Urothelium cell line (cell line): ENCODE results near the gene MRGPRX4.

ENCODE experiments used
- DNase-seq: peaks from one replicate; pipeline ENCODE4 v3.0.0; 2011; ENCODE audit warnings: low spot score, mixed read lengths
- FAIRE-seq: peaks from 2 replicates; lab custom pipeline; 2011; peaks lifted over from hg19 to GRCh38; lab: Jason Lieb, UNC

MRGPRX4 gene

DNA sequence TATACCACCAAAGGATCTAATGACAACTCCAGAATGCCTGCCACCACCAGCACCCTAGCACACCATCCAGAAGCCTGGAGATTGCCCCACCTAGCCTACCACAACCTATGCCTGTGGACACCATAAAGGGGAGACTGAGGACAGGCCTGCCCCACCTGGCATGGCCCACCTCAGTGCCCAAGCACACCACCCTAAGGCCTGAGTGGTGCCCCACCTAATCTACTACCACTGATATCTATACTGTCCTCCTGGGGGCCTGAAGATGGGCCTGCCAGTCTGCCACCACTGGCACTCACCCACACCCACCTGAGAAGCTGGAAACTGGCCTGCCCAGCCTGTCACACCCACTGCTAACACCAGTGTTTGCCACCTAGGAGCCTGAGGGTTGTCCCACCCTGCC is 32.1 kb downstream of the MRGPRX4 start:
- FAIRE-seq: no peak
- DNase-seq: no peak

DNA sequence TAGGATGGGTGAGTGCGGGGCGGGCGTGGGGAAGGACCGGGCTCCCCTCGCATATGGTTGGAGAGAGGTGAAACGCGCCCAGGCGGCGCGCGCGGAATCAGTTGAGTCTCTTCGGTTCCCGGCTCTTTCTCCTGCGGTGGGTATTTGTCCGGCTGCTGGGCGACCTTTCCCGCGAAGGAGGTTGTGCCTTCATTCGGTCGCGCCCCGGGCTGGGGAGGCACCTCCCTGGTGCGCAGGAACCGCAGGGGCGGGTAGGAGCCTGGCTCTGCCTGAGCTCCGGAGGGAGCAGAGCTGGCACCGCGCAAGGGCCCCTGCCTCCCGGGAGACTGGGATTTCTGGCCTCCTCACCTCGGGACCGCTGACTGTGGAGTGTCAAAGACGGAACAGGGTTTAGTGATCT is 36.4 kb downstream of the MRGPRX4 start:
- FAIRE-seq: no peak

DNA sequence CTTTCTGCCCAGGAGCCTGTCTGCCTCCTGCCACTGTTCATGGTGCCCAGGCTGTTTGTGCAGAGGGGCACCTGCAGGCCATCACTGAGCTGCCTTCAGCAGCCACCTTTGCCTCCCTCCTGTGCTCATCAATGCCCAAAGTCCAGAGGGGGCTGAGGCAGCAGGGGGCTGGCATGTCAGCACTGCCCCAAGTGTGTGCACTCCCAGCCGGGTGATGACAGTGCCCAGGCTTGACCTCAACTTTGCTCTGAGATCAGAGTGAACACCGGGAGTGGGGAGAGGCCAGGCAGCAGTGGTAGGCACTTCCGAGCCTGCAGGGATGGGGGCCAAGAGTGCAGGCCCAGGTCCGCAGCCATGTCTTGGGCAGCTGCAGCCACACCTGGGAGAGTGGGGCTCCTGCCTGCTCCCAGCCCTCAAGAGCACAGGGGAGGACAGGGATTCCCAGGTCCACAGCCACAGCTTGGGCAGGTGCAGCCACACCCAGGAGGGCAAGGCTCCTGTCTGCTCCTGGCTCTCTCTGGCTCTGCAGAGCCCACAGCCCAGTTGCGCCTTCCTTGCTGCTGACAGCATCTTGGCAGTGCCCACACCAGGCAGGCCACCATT is 48.7 kb downstream of the MRGPRX4 start:
- FAIRE-seq (no peak), DNase-seq (no peak)

More for the DNA sequence above, 36.4 kb downstream of the MRGPRX4 start:
- DNase-seq: no peak

DNA sequence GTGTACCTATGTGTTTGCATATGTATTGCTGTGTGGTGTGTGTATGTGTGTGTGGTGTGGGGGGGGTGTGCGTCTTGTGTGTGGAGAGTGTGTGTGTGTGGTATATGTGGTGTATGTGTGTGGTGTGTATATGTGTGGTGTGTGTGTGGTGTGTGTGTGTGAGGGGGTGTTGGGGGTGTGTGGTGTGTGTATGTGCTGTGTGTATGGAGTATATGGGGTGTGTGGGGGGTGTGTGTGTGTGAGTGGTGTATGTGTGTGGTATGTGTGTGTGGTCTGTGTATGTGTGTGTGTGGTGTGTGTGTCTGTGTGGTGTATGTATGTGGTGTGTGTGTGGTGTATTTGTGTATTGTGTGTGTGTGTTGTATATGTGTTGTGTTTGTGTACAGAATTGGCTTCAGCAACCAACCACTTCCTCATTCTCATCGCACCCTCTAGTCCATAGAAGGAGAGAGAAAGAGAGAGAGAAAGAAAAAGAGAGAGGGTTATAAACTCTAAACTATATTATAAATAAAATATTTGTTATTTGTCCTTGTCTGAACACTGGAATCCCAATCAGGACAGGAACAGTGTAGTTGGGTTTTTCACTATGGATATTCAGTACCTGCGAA is 50.3 kb downstream of the MRGPRX4 start:
- DNase-seq (no peak), FAIRE-seq (peak; percentile 98)
